GM18511 (cell line): Measurements from ENCODE around the gene PRSS53.

Experiments used
- ATAC-seq: cut with Tn5 transposase; IDR thresholded peaks from one replicate; pipeline ENCODE4 v1.9.1; 2021; ENCODE audit warnings: mild to moderate bottlenecking, moderate library complexity; ENCODE audit not compliant: unreplicated experiment

PRSS53 gene

GRCh38 chr16:31099860-31100638 lies 11.3 kb upstream of the PRSS53 start:
- ATAC-seq, result no peak

GRCh38 chr16:31094424-31095120 lies 5.8 kb upstream of the PRSS53 start, which contains the start of gene VKORC1:
Gene VKORC1 (minus strand): TSS chr16:31094797. CDS start chr16:31094729, 68 bp downstream.
- ATAC-seq, result peak; percentile 84

GRCh38 chr16:31094088-31094423 lies 5.3 kb upstream of the PRSS53 start:
- peak; percentile 2 for ATAC-seq

- no peak for ATAC-seq
Measured at GRCh38 chr16:31093132-31093703, 4.5 kb upstream of the PRSS53 start.

GRCh38 chr16:31092330-31092729 lies 3.6 kb upstream of the PRSS53 start:
- no peak for ATAC-seq

- ATAC-seq, result no peak
Measured at GRCh38 chr16:31090540-31090939, 1.8 kb upstream of the PRSS53 start.

- ATAC-seq, result no peak
Measured at GRCh38 chr16:31089199-31089598, 456 bp upstream of the PRSS53 start.

- no peak for ATAC-seq
Measured at GRCh38 chr16:31087971-31088370, 772 bp downstream of the PRSS53 start.

- no peak for ATAC-seq
Measured at GRCh38 chr16:31087481-31087880, 1.3 kb downstream of the PRSS53 start.

GRCh38 chr16:31086629-31086906 lies 2.2 kb downstream of the PRSS53 start:
- ATAC-seq, result no peak

GRCh38 chr16:31085873-31086628 lies 2.7 kb downstream of the PRSS53 start:
- ATAC-seq, result no peak

- ATAC-seq, result no peak
Measured at GRCh38 chr16:31085411-31085810, 3.3 kb downstream of the PRSS53 start.

- no peak for ATAC-seq
Measured at GRCh38 chr16:31084584-31085302, 4.0 kb downstream of the PRSS53 start.

- no peak for ATAC-seq
Measured at GRCh38 chr16:31083981-31084380, 4.8 kb downstream of the PRSS53 start.

GRCh38 chr16:31083556-31083955 lies 5.2 kb downstream of the PRSS53 start:
- ATAC-seq, result no peak

- no peak for ATAC-seq
Measured at GRCh38 chr16:31083081-31083480, 5.7 kb downstream of the PRSS53 start.

- ATAC-seq, result no peak
Measured at GRCh38 chr16:31082368-31083045, 6.2 kb downstream of the PRSS53 start.

GRCh38 chr16:31081428-31082351 lies 7.1 kb downstream of the PRSS53 start:
- ATAC-seq, result no peak

GRCh38 chr16:31080756-31081419 lies 7.9 kb downstream of the PRSS53 start:
- no peak for ATAC-seq
